Stimulated activated CD8-positive, alpha-beta memory T cell treated with anti-CD3 and anti-CD28 coated beads, Interleukin-15, amount 100 ng/mL, for 24 hours (primary cell): ENCODE results near the gene MROH2B.

ENCODE experiments used
- DNase-seq: peaks from one replicate; pipeline ENCODE4 v3.0.0-alpha.2; 2020; ENCODE audit warnings: low read depth

Gene MROH2B

DNA sequence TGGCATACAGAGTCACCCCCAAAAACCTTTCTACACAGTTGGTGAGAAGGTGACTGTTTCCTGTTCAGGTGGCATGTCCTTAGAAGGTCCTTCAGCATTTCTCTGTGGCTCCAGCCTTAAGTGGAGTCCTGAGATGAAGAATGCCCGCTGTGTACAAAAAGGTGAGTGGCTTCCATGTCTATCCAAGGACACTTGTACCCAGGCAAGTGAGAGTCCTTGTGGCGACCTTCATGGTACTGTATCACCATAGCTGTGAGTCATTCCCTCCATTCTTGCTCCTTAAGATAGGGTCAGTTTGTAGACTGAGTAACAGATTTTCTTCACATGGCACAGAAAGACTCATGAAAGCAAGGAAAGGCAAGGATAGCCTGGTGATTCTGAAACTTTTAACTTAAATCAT is 98.7 kb downstream of the MROH2B start:
- no peak for DNase-seq

DNA sequence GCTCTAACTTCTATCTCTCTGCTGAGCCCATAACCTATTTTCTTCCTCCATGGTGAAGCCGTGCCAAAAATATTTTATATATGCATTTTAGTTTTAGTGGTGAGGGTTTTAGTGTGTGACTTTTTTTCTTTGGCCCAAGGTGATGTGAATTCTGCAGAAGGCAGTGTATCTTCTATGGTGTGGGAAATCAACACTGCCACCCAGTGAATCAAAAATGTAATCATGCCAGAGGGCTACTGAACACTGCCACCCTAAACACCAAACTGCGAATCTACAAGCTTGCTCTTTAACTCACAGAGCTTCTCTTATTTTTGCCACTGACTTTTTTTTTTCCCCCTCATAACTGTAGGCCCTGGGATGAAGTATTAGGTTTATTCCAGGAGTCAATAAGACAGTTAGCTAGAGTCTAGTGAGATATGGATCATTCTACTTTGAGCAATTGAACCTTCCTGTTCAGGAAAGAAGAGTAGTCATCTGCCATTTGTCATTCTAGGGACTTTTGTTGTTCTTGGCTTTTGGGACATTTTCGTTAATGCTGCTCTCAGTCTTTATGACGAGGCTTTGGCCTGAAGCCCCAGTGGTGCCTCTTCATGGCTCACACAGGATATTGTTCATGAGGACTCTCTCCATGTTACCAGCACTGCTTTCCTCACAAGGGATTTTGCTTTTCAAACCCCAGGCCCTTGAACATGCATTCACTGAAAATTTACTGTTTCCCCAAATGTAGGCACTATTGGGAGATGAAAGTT is 108.8 kb downstream of the MROH2B start:
- DNase-seq, result no peak

DNA sequence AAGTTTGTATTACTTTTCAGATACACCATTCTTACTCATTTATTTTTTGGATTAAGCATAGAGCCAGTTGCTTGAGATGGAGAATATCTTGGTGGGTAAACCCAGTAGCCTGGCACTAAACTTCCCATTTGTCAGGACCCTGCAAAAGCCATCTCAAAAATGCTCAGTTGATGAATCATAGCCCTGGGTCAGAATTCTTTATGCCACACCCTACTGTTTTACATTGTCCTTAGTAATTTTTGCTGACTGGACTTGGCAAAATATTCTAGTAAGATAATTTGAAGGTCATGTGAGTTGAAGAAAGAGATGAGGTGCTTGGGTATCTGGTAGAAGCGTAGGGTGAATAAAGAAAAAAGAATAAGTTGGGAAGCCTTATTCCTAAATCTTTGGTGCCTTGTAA is 111.1 kb downstream of the MROH2B start:
- no peak for DNase-seq

DNA sequence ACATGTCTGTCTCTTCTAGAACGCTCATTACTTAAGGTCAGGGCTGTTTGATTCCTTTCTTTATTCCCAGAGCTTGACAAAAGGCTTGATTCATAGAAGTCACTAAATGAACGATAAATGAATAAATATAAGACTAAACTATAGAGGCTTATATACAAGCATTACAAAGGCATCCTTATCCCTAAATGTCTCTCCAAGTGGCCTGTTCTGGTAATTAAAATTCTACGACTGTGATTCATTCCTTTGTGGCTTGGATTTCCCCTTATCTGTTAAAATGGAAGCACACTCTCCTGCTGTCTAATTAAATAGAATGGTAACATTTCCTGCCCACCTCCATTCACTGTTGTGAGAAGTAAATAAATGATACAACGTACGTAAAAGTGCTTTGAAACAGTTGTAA is 112.3 kb downstream of the MROH2B start:
- DNase-seq, result no peak

DNA sequence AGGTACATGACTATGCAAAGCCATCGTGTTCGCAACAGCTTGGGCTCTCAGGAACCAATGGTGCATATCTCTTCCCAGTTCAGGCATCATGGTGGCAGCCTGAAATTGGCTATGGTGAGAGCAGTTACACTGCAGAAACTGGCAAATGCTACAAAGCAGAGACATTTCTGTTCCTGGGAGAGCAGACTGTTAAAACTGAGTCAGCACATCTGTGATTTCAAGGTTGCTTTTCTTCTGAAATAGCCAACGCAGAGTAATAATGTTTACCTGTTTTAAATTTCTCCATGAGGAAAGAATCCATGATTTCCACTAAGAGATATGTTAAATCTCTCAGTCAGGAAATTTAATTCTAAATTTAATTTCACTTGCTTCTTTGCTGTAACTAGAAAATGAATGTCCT is 114.1 kb downstream of the MROH2B start:
- no peak for DNase-seq

DNA sequence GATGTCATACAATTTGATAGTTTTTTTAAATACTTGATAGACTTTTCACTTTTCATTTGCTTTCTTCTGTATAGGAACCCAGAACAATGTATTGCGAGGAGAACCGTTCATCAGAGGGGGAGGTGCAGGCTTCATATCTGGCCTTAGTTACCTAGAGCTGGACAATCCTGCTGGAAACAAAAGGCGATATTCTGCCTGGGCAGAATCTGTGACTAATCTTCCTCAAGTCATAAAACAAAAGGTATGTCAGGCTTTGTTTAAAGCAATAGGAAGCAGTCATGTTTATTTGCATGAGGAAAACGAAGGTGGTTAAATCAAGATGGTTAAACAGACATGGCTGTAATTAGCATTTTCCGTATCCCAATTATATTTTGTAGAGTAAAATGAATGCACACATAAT is 115.8 kb downstream of the MROH2B start:
- no peak for DNase-seq
